Calu3 (cell line): ENCODE measurements around the gene TPM1. TPM values are rescaled to one million over a fixed set of nuclear protein-coding genes. Genes with fewer than 3 reads are reported as not detected.
A peak's percentile ranks its signal among the peaks of the same experiment; 100 is the strongest.
"Not testable (repeated sequence)": the region's sequence is repeated elsewhere in the genome, so short reads cannot be mapped to it uniquely, and the experiment has no call there.

Experiments used
- Bru-seq: library from RNA; stranded (reverse); fragments of 400-500 nt; gene quantifications from one replicate; lab custom pipeline; 2021; lab: Mats Ljungman, UMichigan
- BruChase-seq, 2 experiments: library from RNA; stranded (reverse); fragments of 400-500 nt; gene quantifications; one replicate each; lab custom pipeline; 2021; lab: Mats Ljungman, UMichigan
- BruUV-seq: library from RNA; stranded (reverse); fragments of 400-500 nt; replicated peaks from 2 replicates; lab custom pipeline; 2021; lab: Mats Ljungman, UMichigan
- CTCF ChIA-PET: fragments of 300-600 bp; sonication (Branson Sonifier 250); formaldehyde crosslinking; loops from one replicate; lab custom pipeline; 2022; ENCODE audit warnings: antibody characterized with exemption; lab: Charles Lee
- DNase-seq: peaks from one replicate; pipeline ENCODE4 v3.0.0; 2022
- H3K27ac Mint-ChIP-seq: one replicate; pipeline ENCODE4 v1.8.0; 2022; ENCODE audit warnings: mixed read lengths; ENCODE audit not compliant: unreplicated experiment
- H3K27me3 Mint-ChIP-seq: one replicate; pipeline ENCODE4 v1.8.0; 2022; ENCODE audit warnings: mixed read lengths; ENCODE audit not compliant: unreplicated experiment
- H3K36me3 Mint-ChIP-seq: one replicate; pipeline ENCODE4 v1.8.0; 2022; ENCODE audit warnings: mild to moderate bottlenecking, moderate library complexity, mixed read lengths; ENCODE audit not compliant: insufficient read depth, unreplicated experiment
- H3K4me1 Mint-ChIP-seq: one replicate; pipeline ENCODE4 v1.8.0; 2022; ENCODE audit warnings: mild to moderate bottlenecking, low read depth, mixed read lengths; ENCODE audit not compliant: unreplicated experiment
- H3K4me3 Mint-ChIP-seq: one replicate; pipeline ENCODE4 v1.8.0; 2022; ENCODE audit warnings: mild to moderate bottlenecking, low read depth, moderate library complexity, mixed read lengths; ENCODE audit not compliant: unreplicated experiment
- H3K9me3 Mint-ChIP-seq: one replicate; pipeline ENCODE4 v1.8.0; 2022; ENCODE audit warnings: low read depth, mixed read lengths; ENCODE audit not compliant: unreplicated experiment
- CTCF ChIP-seq: fragments of 200-600 bp; IDR thresholded peaks from one replicate; pipeline ENCODE4 v1.8.0; 2022; ENCODE audit warnings: antibody characterized with exemption; ENCODE audit not compliant: unreplicated experiment
- intact Hi-C: fragments of 100-400 bp; cut with micrococcal nuclease; formaldehyde crosslinking; loops from one replicate; pipeline ENCODE4 v1.10.0; 2022; ENCODE audit not compliant: unreplicated experiment
- long read RNA-seq: library from polyadenylated mRNA; stranded (forward); transcript quantifications from one replicate; pipeline ENCODE4 v2.0.0, GENCODE V29; 2022
- total RNA-seq: library from RNA; stranded (reverse); gene quantifications from 2 replicates; pipeline ENCODE4 v1.2.3, GENCODE V29; 2022

Gene TPM1
- total RNA-seq, result 691 and 1,158 TPM in 2 replicates
- percentile 100 among the genes with signal in this experiment for Bru-seq, nascent RNA
- percentile 99 among the genes with signal in this experiment for BruChase-seq, experiment 1, labeled RNA remaining after a 6-hour chase
- percentile 99 among the genes with signal in this experiment for BruChase-seq, experiment 2, labeled RNA remaining after a 2-hour chase
- long read RNA-seq, transcript TPM1-206 (9 exons, 1,717 nt), result major isoform, 287 of 510 reads
- long read RNA-seq, transcript TPM1-219 (9 exons, 933 nt), result minor isoform, 12 of 510 reads
- long read RNA-seq, transcript TPM1-208 (8 exons, 943 nt), result minor isoform, 118 of 510 reads
- long read RNA-seq, transcript TPM1-220 (9 exons, 977 nt), result minor isoform, 7 of 510 reads
- long read RNA-seq, partial matches to known transcripts, result 26 of 510 reads
- long read RNA-seq, other reads (novel, unspliced or antisense), result 55 of 510 reads

GRCh38 chr15:63041974-63042876, at the start of gene TPM1:
TPM1 (plus strand) TSS chr15:63042747; CDS start chr15:63042830, 83 bp downstream.
- no peak for TF ChIP-seq CTCF
- no peaks in the 10 kb centered on the region for H3K27me3 Mint-ChIP-seq
- H3K4me3 Mint-ChIP-seq, result peak within 1 kb of the TSS; percentile 98
- H3K4me1 Mint-ChIP-seq, result peaks cover 54% of the 10 kb centered on the region
- CTCF ChIA-PET, result interaction anchor here (0.8 to 1.7 kb wide), 6 partner anchors 23 to 259 kb away, joined by 3 to 8 read pairs (median 3); no protein-coding TSS in a partner anchor
- H3K36me3 Mint-ChIP-seq, result peaks cover 62% of the 10 kb centered on the region
- intact Hi-C loops, result loop anchor here (1.0 to 2.0 kb wide), 2 partner anchors 146 to 259 kb away; no protein-coding TSS in a partner anchor
- H3K27ac Mint-ChIP-seq, result peak within 1 kb of the TSS; percentile 77
- no TSS peak for BruUV-seq
- no peaks in the 10 kb centered on the region for H3K9me3 Mint-ChIP-seq
- peak; percentile 96 for DNase-seq

GRCh38 chr15:62993066-62993465, 49.5 kb upstream of the TPM1 start:
- CTCF ChIA-PET, result no interaction called here
- Mint-ChIP-seq H3K9me3 (no peaks in the 10 kb centered on the region), H3K36me3 (no peaks in the 10 kb centered on the region), H3K4me3 (no peak overlapping the region), H3K4me1 (no peaks in the 10 kb centered on the region), H3K27me3 (no peaks in the 10 kb centered on the region), H3K27ac (no peak overlapping the region)
- intact Hi-C loops, result no loop called here
- BruUV-seq, result no TSS peak
- no peak for DNase-seq
- TF ChIP-seq CTCF, result no peak

- H3K9me3 Mint-ChIP-seq, H3K4me1 Mint-ChIP-seq, H3K4me3 Mint-ChIP-seq, intact Hi-C loops, H3K27me3 Mint-ChIP-seq, DNase-seq, BruUV-seq, H3K36me3 Mint-ChIP-seq, H3K27ac Mint-ChIP-seq: not testable (repeated sequence)
- CTCF ChIA-PET, result interaction anchor here (0.7 kb wide), 1 partner anchor 22 kb away, joined by 3 read pairs; no protein-coding TSS in a partner anchor
These were observed 48.9 kb upstream of the TPM1 start for GRCh38 chr15:62993632-62994031.

- Mint-ChIP-seq H3K4me1 (peaks cover 9% of the 10 kb centered on the region), H3K9me3 (no peaks in the 10 kb centered on the region), H3K4me3 (no peak overlapping the region), H3K36me3 (peaks cover 5% of the 10 kb centered on the region), H3K27me3 (no peaks in the 10 kb centered on the region), H3K27ac (no peak overlapping the region)
- no peak for DNase-seq
- no TSS peak for BruUV-seq
- no peak for TF ChIP-seq CTCF
- CTCF ChIA-PET, result interaction anchor here (1.0 kb wide), 1 partner anchor 17 kb away, joined by 7 read pairs; no protein-coding TSS in a partner anchor
- intact Hi-C loops, result no loop called here
These were observed 48.1 kb upstream of the TPM1 start for GRCh38 chr15:62994439-62994838.
